ENCODE measurements around the gene CDH15.
A peak's percentile ranks its signal among the peaks of the same experiment; 100 is the strongest.
"Not testable (repeated sequence)": the region's sequence is repeated elsewhere in the genome, so short reads cannot be mapped to it uniquely, and the experiment has no call there.

The CDH15 gene

GRCh38 chr16:89160977-89161701 is 10.4 kb upstream of the CDH15 start:
- Histone ChIP-seq H3K4me3 (ENCODE audit: low read length) (no peak overlapping the region), H3K4me2 (ENCODE audit: low read length) (no peak overlapping the region), H3K4me1 (ENCODE audit: control insufficient read depth, insufficient read depth, low read length) (no peaks in the 10 kb centered on the region), H3K9ac (ENCODE audit: low read depth, low read length) (no peak overlapping the region), H3K36me3 (ENCODE audit: insufficient read depth, low read length) (no peaks in the 10 kb centered on the region), H3K9me3 (replicated peaks; ENCODE audit: low read length) (no peaks in the 10 kb centered on the region), H3K27me3 (ENCODE audit: control insufficient read depth, insufficient read depth, low read length) (peaks cover 11% of the 10 kb centered on the region)

GRCh38 chr16:89161763-89162713 is 9.5 kb upstream of the CDH15 start:
- Histone ChIP-seq H3K9ac (ENCODE audit: low read depth, low read length) (no peak overlapping the region), H3K4me2 (ENCODE audit: low read length) (no peak overlapping the region), H3K4me1 (ENCODE audit: control insufficient read depth, insufficient read depth, low read length) (peaks cover 5% of the 10 kb centered on the region), H3K9me3 (replicated peaks; ENCODE audit: low read length) (no peaks in the 10 kb centered on the region), H3K27me3 (ENCODE audit: control insufficient read depth, insufficient read depth, low read length) (peaks cover 2% of the 10 kb centered on the region), H3K36me3 (ENCODE audit: insufficient read depth, low read length) (no peaks in the 10 kb centered on the region), H3K4me3 (ENCODE audit: low read length) (no peak overlapping the region)

DNA sequence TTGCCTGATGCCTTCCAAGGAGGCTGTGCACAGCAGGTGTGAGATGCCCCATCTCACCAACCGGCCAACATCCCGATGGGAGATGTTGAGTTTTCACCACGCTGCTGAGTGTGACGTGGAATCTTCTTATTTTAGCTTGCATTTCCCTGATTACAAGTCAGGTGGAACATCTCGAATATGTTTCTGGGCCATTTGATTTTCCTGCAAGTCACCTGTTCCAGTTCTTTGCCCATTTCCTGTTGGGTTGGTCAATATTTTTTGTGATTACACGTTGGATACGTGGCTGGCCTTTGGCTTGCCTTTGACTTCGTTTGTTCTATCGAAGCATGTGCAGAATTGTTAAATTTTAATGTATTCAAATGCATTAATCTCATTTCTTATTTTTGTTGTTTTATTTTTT is 8.3 kb upstream of the CDH15 start:
- H3K4me3 ChIP-seq (ENCODE audit: low read length), result no peak overlapping the region
- no peaks in the 10 kb centered on the region for H3K27me3 ChIP-seq (ENCODE audit: control insufficient read depth, insufficient read depth, low read length)
- H3K4me1 ChIP-seq (ENCODE audit: control insufficient read depth, insufficient read depth, low read length), result peaks cover 9% of the 10 kb centered on the region
- no peak overlapping the region for H3K9ac ChIP-seq (ENCODE audit: low read depth, low read length)
- H3K9me3 ChIP-seq (replicated peaks; ENCODE audit: low read length), result no peaks in the 10 kb centered on the region
- H3K36me3 ChIP-seq (ENCODE audit: insufficient read depth, low read length), result no peaks in the 10 kb centered on the region
- no peak overlapping the region for H3K4me2 ChIP-seq (ENCODE audit: low read length)

GRCh38 chr16:89164436-89164835 is 7.1 kb upstream of the CDH15 start:
- Histone ChIP-seq H3K36me3 (ENCODE audit: insufficient read depth, low read length) (no peaks in the 10 kb centered on the region), H3K27me3 (ENCODE audit: control insufficient read depth, insufficient read depth, low read length) (no peaks in the 10 kb centered on the region), H3K4me3 (ENCODE audit: low read length) (no peak overlapping the region), H3K9me3 (replicated peaks; ENCODE audit: low read length) (no peaks in the 10 kb centered on the region), H3K9ac (ENCODE audit: low read depth, low read length) (no peak overlapping the region), H3K4me2 (ENCODE audit: low read length) (no peak overlapping the region), H3K4me1 (ENCODE audit: control insufficient read depth, insufficient read depth, low read length) (peaks cover 9% of the 10 kb centered on the region)

- no peaks in the 10 kb centered on the region for H3K27me3 ChIP-seq (ENCODE audit: control insufficient read depth, insufficient read depth, low read length)
- H3K36me3 ChIP-seq (ENCODE audit: insufficient read depth, low read length), result no peaks in the 10 kb centered on the region
- peaks cover 9% of the 10 kb centered on the region for H3K4me1 ChIP-seq (ENCODE audit: control insufficient read depth, insufficient read depth, low read length)
- no peaks in the 10 kb centered on the region for H3K9me3 ChIP-seq (replicated peaks; ENCODE audit: low read length)
- H3K4me3 ChIP-seq (ENCODE audit: low read length), result no peak overlapping the region
- no peak overlapping the region for H3K9ac ChIP-seq (ENCODE audit: low read depth, low read length)
- H3K4me2 ChIP-seq (ENCODE audit: low read length), result no peak overlapping the region
Measured at GRCh38 chr16:89164847-89165680, 6.5 kb upstream of the CDH15 start.

DNA sequence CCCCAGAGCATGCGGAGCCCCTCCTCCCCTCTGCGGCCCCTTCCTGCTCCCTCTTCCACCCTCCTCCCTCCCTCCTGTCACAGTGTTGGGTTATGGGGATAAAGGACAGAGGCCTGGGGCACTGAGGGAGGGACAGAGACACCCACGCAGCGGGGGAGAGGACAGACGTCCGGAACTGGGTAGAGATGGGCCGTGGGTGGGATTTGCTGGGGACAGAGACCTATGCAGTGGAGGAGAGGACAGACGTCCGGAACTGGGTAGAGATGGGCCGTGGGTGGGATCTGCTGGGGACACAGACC is 5.9 kb upstream of the CDH15 start:
- H3K27me3 ChIP-seq (ENCODE audit: control insufficient read depth, insufficient read depth, low read length); H3K9ac ChIP-seq (ENCODE audit: low read depth, low read length); H3K4me2 ChIP-seq (ENCODE audit: low read length); H3K4me3 ChIP-seq (ENCODE audit: low read length); H3K4me1 ChIP-seq (ENCODE audit: control insufficient read depth, insufficient read depth, low read length); H3K36me3 ChIP-seq (ENCODE audit: insufficient read depth, low read length); H3K9me3 ChIP-seq (replicated peaks; ENCODE audit: low read length): not testable (repeated sequence)

GRCh38 chr16:89166696-89167424 is 4.7 kb upstream of the CDH15 start:
- H3K4me3 ChIP-seq (ENCODE audit: low read length), result peak overlapping the region; percentile 47

DNA sequence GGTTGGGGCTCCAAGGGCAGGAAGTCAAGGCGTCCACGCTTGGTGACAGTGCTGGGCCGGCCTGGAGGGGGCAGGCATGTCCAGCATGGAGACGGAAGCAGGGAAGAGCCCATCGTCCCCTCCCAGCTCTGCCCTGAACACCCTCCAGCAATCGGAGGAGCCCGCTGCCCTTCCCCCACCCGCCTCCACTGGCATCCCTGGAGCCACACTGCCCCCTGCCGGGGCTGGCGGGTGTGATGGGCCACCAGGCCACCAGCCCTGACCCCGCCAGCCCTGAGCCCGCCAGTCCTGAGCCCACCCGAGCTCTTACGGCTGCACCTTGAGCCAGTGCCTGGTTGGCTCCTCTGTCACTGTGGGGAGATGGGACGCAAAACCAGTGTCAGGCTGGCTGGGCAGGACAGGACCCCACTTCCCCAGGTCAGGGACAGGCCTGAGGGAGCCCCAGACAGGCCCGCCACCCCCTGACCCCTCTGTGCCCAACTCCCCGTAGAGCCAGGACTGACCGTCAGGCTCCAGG is 4.1 kb upstream of the CDH15 start:
- Histone ChIP-seq H3K9me3 (replicated peaks; ENCODE audit: low read length) (no peaks in the 10 kb centered on the region), H3K4me2 (ENCODE audit: low read length) (peak overlapping the region; percentile 70), H3K27me3 (ENCODE audit: control insufficient read depth, insufficient read depth, low read length) (no peaks in the 10 kb centered on the region), H3K4me1 (ENCODE audit: control insufficient read depth, insufficient read depth, low read length) (peaks cover 16% of the 10 kb centered on the region), H3K9ac (ENCODE audit: low read depth, low read length) (peak overlapping the region; percentile 22), H3K36me3 (ENCODE audit: insufficient read depth, low read length) (no peaks in the 10 kb centered on the region), H3K4me3 (ENCODE audit: low read length) (peak overlapping the region; percentile 47)

More at GRCh38 chr16:89166696-89167424, 4.7 kb upstream of the CDH15 start:
- Histone ChIP-seq H3K4me2 (ENCODE audit: low read length) (peak overlapping the region; percentile 70), H3K4me1 (ENCODE audit: control insufficient read depth, insufficient read depth, low read length) (peaks cover 13% of the 10 kb centered on the region), H3K27me3 (ENCODE audit: control insufficient read depth, insufficient read depth, low read length) (no peaks in the 10 kb centered on the region), H3K9ac (ENCODE audit: low read depth, low read length) (peak overlapping the region; percentile 22), H3K36me3 (ENCODE audit: insufficient read depth, low read length) (no peaks in the 10 kb centered on the region), H3K9me3 (replicated peaks; ENCODE audit: low read length) (no peaks in the 10 kb centered on the region)

DNA sequence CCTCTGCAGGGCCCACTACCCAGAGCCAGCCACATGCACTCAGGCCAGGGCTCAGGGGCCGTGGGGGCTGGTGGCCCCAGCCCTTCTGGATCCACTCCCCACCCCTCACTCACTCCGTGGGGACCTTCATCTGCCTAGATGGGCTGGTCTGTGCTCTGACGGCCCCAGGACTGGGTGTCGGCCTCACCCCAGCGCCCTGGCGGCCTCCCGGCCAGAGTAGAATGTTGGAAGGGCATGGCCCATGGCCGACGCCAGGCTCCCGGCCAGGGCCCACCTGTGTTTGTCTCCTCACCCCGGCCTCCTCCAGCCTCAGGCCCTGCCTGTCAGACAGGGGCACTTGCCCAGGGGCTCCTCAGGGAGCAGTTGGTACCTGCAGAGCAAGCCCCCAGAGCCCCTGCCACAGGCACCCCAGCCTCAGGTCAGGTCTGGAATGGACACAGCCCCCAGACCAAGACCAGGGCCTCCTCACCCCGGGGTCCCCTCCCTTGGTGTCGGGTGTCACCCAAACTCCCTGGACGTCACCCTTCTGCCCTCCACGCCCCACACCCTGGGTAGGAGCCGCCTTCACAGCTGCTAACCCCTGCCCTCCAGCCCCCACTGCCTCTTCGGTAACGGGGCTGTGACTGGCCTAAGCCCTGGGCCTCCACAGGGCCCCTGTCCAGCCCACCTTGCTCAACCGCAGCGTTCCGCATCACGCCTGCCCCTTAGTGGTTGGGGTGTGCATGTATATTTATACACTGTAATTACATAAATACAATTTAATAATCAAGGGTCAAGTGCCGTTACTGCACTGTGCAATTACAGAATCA is 3.0 kb upstream of the CDH15 start:
- Histone ChIP-seq H3K9me3 (replicated peaks; ENCODE audit: low read length) (no peaks in the 10 kb centered on the region), H3K9ac (ENCODE audit: low read depth, low read length) (no peak overlapping the region), H3K36me3 (ENCODE audit: insufficient read depth, low read length) (no peaks in the 10 kb centered on the region), H3K27me3 (ENCODE audit: control insufficient read depth, insufficient read depth, low read length) (no peaks in the 10 kb centered on the region), H3K4me2 (ENCODE audit: low read length) (no peak overlapping the region), H3K4me1 (ENCODE audit: control insufficient read depth, insufficient read depth, low read length) (peaks cover 26% of the 10 kb centered on the region), H3K4me3 (ENCODE audit: low read length) (no peak overlapping the region)

- H3K9ac ChIP-seq (ENCODE audit: low read depth, low read length), result no peak overlapping the region
- H3K4me1 ChIP-seq (ENCODE audit: control insufficient read depth, insufficient read depth, low read length), result peaks cover 37% of the 10 kb centered on the region
- H3K4me2 ChIP-seq (ENCODE audit: low read length), result no peak overlapping the region
- H3K27me3 ChIP-seq (ENCODE audit: control insufficient read depth, insufficient read depth, low read length), result no peaks in the 10 kb centered on the region
- H3K9me3 ChIP-seq (replicated peaks; ENCODE audit: low read length), result no peaks in the 10 kb centered on the region
- no peaks in the 10 kb centered on the region for H3K36me3 ChIP-seq (ENCODE audit: insufficient read depth, low read length)
- H3K4me3 ChIP-seq (ENCODE audit: low read length), result no peak overlapping the region
Measured at GRCh38 chr16:89169778-89170177, 1.8 kb upstream of the CDH15 start.
